H9 (cell line): ENCODE results near the gene QSER1. TPM values are rescaled to one million over a fixed set of nuclear protein-coding genes. Genes with fewer than 3 reads are reported as not detected.

ENCODE experiments used
- DNase-seq: peaks from one replicate; pipeline ENCODE4 v3.0.0-alpha.2; 2017
- H2AFZ ChIP-seq: one replicate; pipeline ENCODE4 v1.6.1; 2013; ENCODE audit warnings: mild to moderate bottlenecking, low read length, control low read depth, moderate library complexity
- H2AK5ac ChIP-seq: 2 replicates; pipeline ENCODE4 v1.6.1; 2013; ENCODE audit warnings: low read length, control low read depth, mixed read lengths; ENCODE audit not compliant: insufficient read length
- H2BK120ac ChIP-seq: one replicate; pipeline ENCODE4 v1.6.1; 2013; ENCODE audit warnings: low read depth, mild to moderate bottlenecking, low read length, control low read depth, inconsistent platforms; ENCODE audit not compliant: poor library complexity, severe bottlenecking
- H2BK12ac ChIP-seq: 2 replicates; pipeline ENCODE4 v1.6.1; 2013; ENCODE audit warnings: low read length, control low read depth, mixed read lengths, low read depth; ENCODE audit not compliant: insufficient read length
- H2BK15ac ChIP-seq: 2 replicates; pipeline ENCODE4 v1.6.1; 2013; ENCODE audit warnings: low read depth, low read length, control low read depth
- H2BK20ac ChIP-seq: one replicate; pipeline ENCODE4 v1.6.1; 2013; ENCODE audit warnings: low read depth, mild to moderate bottlenecking, low read length, control low read depth, inconsistent platforms; ENCODE audit not compliant: poor library complexity, severe bottlenecking
- H2BK5ac ChIP-seq: 2 replicates; pipeline ENCODE4 v1.6.1; 2013; ENCODE audit warnings: low read length, control low read depth, mixed read lengths; ENCODE audit not compliant: insufficient read length
- H3K14ac ChIP-seq: 2 replicates; pipeline ENCODE4 v1.6.1; 2013; ENCODE audit warnings: low read length, control low read depth; ENCODE audit not compliant: insufficient read depth
- H3K18ac ChIP-seq: 2 replicates; pipeline ENCODE4 v1.6.1; 2013; ENCODE audit warnings: low read depth, mild to moderate bottlenecking, mixed read lengths, low read length, control low read depth; ENCODE audit not compliant: insufficient read length
- H3K23ac ChIP-seq: 2 replicates; pipeline ENCODE4 v1.6.1; 2013; ENCODE audit warnings: low read length, control low read depth, mixed read lengths, low read depth; ENCODE audit not compliant: insufficient read length
- H3K23me2 ChIP-seq: 2 replicates; pipeline ENCODE4 v1.6.1; 2013; ENCODE audit warnings: low read depth, mild to moderate bottlenecking, mixed read lengths, low read length, control low read depth; ENCODE audit not compliant: insufficient read length, poor library complexity, severe bottlenecking
- H3K27ac ChIP-seq: 2 replicates; pipeline ENCODE4 v1.5.1; 2013; ENCODE audit warnings: low read length, control low read depth, mixed read lengths, low read depth; ENCODE audit not compliant: insufficient read length
- H3K27me3 ChIP-seq: 2 replicates; pipeline ENCODE4 v1.6.1; 2013; ENCODE audit warnings: low read length, control low read depth, inconsistent platforms; ENCODE audit not compliant: insufficient read depth
- H3K4ac ChIP-seq: 2 replicates; pipeline ENCODE4 v1.6.1; 2013; ENCODE audit warnings: low read depth, mild to moderate bottlenecking, control low read depth, inconsistent platforms, low read length, moderate library complexity
- H3K4me1 ChIP-seq: 2 replicates; pipeline ENCODE4 v1.6.1; 2013; ENCODE audit warnings: low read length, control low read depth, inconsistent platforms; ENCODE audit not compliant: insufficient read depth
- H3K4me2 ChIP-seq: 2 replicates; pipeline ENCODE4 v1.6.1; 2013; ENCODE audit warnings: low read length, control low read depth, mixed read lengths; ENCODE audit not compliant: insufficient read length, insufficient read depth
- H3K56ac ChIP-seq: 2 replicates; pipeline ENCODE4 v1.6.1; 2013; ENCODE audit warnings: low read depth, mild to moderate bottlenecking, mixed read lengths, low read length, control low read depth; ENCODE audit not compliant: insufficient read length
- H3K79me1 ChIP-seq: 2 replicates; pipeline ENCODE4 v1.6.1; 2013; ENCODE audit warnings: low read depth, mild to moderate bottlenecking, moderate library complexity, low read length, control low read depth, inconsistent platforms; ENCODE audit not compliant: insufficient read depth, poor library complexity, severe bottlenecking
- H3K79me2 ChIP-seq: 2 replicates; pipeline ENCODE4 v1.6.1; 2013; ENCODE audit warnings: low read length, control low read depth, inconsistent platforms; ENCODE audit not compliant: insufficient read depth
- H3K9ac ChIP-seq: 2 replicates; pipeline ENCODE4 v1.6.1; 2013; ENCODE audit warnings: low read length, control low read depth, mixed read lengths; ENCODE audit not compliant: insufficient read length; ENCODE audit errors: extremely low read depth
- H3K9me3 ChIP-seq: one replicate; pipeline ENCODE4 v1.6.1; 2013; ENCODE audit warnings: low read depth, low read length, inconsistent platforms; ENCODE audit not compliant: control insufficient read depth
- H3T11ph ChIP-seq: one replicate; pipeline ENCODE4 v1.6.1; 2013; ENCODE audit warnings: mild to moderate bottlenecking, low read length, control low read depth, inconsistent platforms
- H4K20me1 ChIP-seq: one replicate; pipeline ENCODE4 v1.6.1; 2013; ENCODE audit not compliant: control insufficient read depth, insufficient read length, insufficient read depth
- H4K5ac ChIP-seq: 2 replicates; pipeline ENCODE4 v1.6.1; 2013; ENCODE audit warnings: low read depth, mild to moderate bottlenecking, mixed read lengths, low read length, control low read depth; ENCODE audit not compliant: insufficient read length
- H4K8ac ChIP-seq: replicated peaks from 2 replicates; pipeline ENCODE4 v1.6.1; 2013; ENCODE audit warnings: low read length, control low read depth, mixed read lengths, low read depth; ENCODE audit not compliant: insufficient read length
- H4K91ac ChIP-seq: 2 replicates; pipeline ENCODE4 v1.6.1; 2013; ENCODE audit warnings: low read depth, mild to moderate bottlenecking, moderate library complexity, mixed read lengths, low read length, control low read depth; ENCODE audit not compliant: insufficient read length
- H3K27ac Mint-ChIP-seq, 3 experiments: 2 replicates in 2 of 3; 3 replicates in 1 of 3; pipeline ENCODE4 v1.8.0; 2020 to 2021; ENCODE audit warnings: mixed read lengths in 3 of 3, mild to moderate bottlenecking in 1 of 3, moderate library complexity in 1 of 3
- H3K27me3 Mint-ChIP-seq: 2 replicates; pipeline ENCODE4 v1.8.0; 2021; ENCODE audit warnings: low read depth, mild to moderate bottlenecking, moderate library complexity, mixed read lengths
- H3K36me3 Mint-ChIP-seq, 3 experiments: 2 replicates in 2 of 3; 3 replicates in 1 of 3; pipeline ENCODE4 v1.8.0; 2020 to 2021; ENCODE audit warnings: low read depth in 3 of 3, mixed read lengths in 3 of 3; ENCODE audit not compliant: insufficient read depth in 1 of 3
- H3K4me1 Mint-ChIP-seq, 2 experiments: 2 replicates each; pipeline ENCODE4 v1.8.0; 2020; ENCODE audit warnings: mixed read lengths in 2 of 2
- H3K4me3 Mint-ChIP-seq, 2 experiments: 2 replicates in 1 of 2; 3 replicates in 1 of 2; pipeline ENCODE4 v1.8.0; 2020 to 2021; ENCODE audit warnings: mild to moderate bottlenecking in 2 of 2, mixed read lengths in 2 of 2, moderate library complexity in 1 of 2
- H3K9me3 Mint-ChIP-seq, 2 experiments: 2 replicates in 1 of 2; 3 replicates in 1 of 2; pipeline ENCODE4 v1.8.0; 2020; ENCODE audit warnings: mild to moderate bottlenecking in 2 of 2, mixed read lengths in 2 of 2, moderate library complexity in 1 of 2
- CTCF ChIP-seq: fragments of 200-600 bp; sonication (generic); conservative IDR thresholded peaks from 3 replicates; pipeline ENCODE4 v1.8.0; 2021; ENCODE audit warnings: antibody characterized with exemption, mild to moderate bottlenecking
- WGBS: extraction: QIAGEN DNeasy Blood & Tissue Kit; methylation state at CpG from one replicate; pipeline ENCODE4 v1.1.7; 2013; ENCODE audit warnings: missing lambda C conversion rate, low lambda C conversion rate, mixed read lengths; ENCODE audit not compliant: insufficient read length; ENCODE audit errors: extremely low coverage; 5-methylcytosine and 5-hydroxymethylcytosine counted together
- total RNA-seq: library from RNA; stranded (reverse); gene quantifications from 2 replicates; pipeline ENCODE4 v1.2.1, GENCODE V29; 2021

The QSER1 gene
- total RNA-seq, 1 experiment from 2014 or later: 139 TPM

- Histone ChIP-seq H3K79me1 (no peaks in the 10 kb centered on the region), H4K20me1 (no peaks in the 10 kb centered on the region), H3K9me3 (no peaks in the 10 kb centered on the region), H4K91ac (no peak overlapping the region), H4K5ac (no peak overlapping the region), H3K14ac (no peak overlapping the region), H2BK20ac (no peak overlapping the region), H3K27me3 (no peaks in the 10 kb centered on the region), H3T11ph (no peak overlapping the region), H3K23me2 (no peaks in the 10 kb centered on the region), H3K18ac (no peak overlapping the region), H3K23ac (no peak overlapping the region), H3K56ac (no peak overlapping the region), H2AK5ac (no peak overlapping the region), H2BK12ac (no peak overlapping the region), H2BK15ac (no peak overlapping the region), H3K4ac (no peak overlapping the region), H3K9ac (no peak overlapping the region), H4K8ac (no peak overlapping the region), H3K79me2 (peaks cover 10% of the 10 kb centered on the region; the same call in 1 of the 2 replicates), H3K4me1 (no peaks in the 10 kb centered on the region), H2AFZ (no peak overlapping the region), H2BK120ac (no peak overlapping the region), H3K4me2 (no peak overlapping the region), H3K27ac (no peak overlapping the region), H2BK5ac (no peak overlapping the region)
- peak overlapping the region in 1 of 3 experiments; percentile 25; a peak in 2 of 7 replicates for H3K27ac Mint-ChIP-seq
- peaks cover 11 to 19% of the 10 kb centered on the region in 2 experiments for H3K4me1 Mint-ChIP-seq
- no peak for DNase-seq
- TF ChIP-seq CTCF: no peak
- WGBS: no CpG with 5 or more reads among the region's 1 CpG
- H3K4me3 Mint-ChIP-seq: no peak overlapping the region
- peaks cover 43 to 85% (median 72%) of the 10 kb centered on the region in 3 experiments for H3K36me3 Mint-ChIP-seq
- peaks cover 2% of the 10 kb centered on the region; the same call in 1 of the 2 replicates for H3K27me3 Mint-ChIP-seq
- no peaks in the 10 kb centered on the region for H3K9me3 Mint-ChIP-seq
Observed at GRCh38 chr11:32931606-32932005, 39.0 kb downstream of the QSER1 start.
